Renal cortex interstitium (tissue), 11 donors: Measurements from ENCODE around the gene ABHD4. TPM values are rescaled to one million over a fixed set of nuclear protein-coding genes. Genes with fewer than 3 reads are reported as not detected.
A peak's percentile ranks its signal among the peaks of the same experiment; 100 is the strongest.
"Not testable (repeated sequence)": the region's sequence is repeated elsewhere in the genome, so short reads cannot be mapped to it uniquely, and the experiment has no call there.

Experiments used
- DNase-seq, 11 donors: peaks; one replicate each; pipeline ENCODE4 v3.0.0-alpha.2; 2013; ENCODE audit warnings: low read depth in 9 of 11, low spot score in 4 of 11; ENCODE audit errors: extremely low read depth in 1 of 11
- polyA plus RNA-seq, 3 donors: library from polyadenylated mRNA; unstranded; fragments of 120-200 nt; gene quantifications; one replicate each; pipeline ENCODE4 v1.2.1, GENCODE V29; 2013; ENCODE audit not compliant: insufficient read length in 3 of 3

The ABHD4 gene
- polyA plus RNA-seq, 3 donors: 43.3 to 62.2 (median 50.3) TPM

GRCh38 chr14:22557846-22558220 lies 40.3 kb upstream of the ABHD4 start:
- DNase-seq: no peak

GRCh38 chr14:22558221-22558913 lies 39.7 kb upstream of the ABHD4 start:
- DNase-seq: no peak

- DNase-seq: no peak
Observed at GRCh38 chr14:22559041-22559440, 39.1 kb upstream of the ABHD4 start.

- DNase-seq: no peak
Observed at GRCh38 chr14:22560662-22561365, 37.3 kb upstream of the ABHD4 start.

GRCh38 chr14:22561366-22561660 lies 36.8 kb upstream of the ABHD4 start:
- no peak for DNase-seq

- DNase-seq: no peak
Observed at GRCh38 chr14:22561661-22562579, 36.2 kb upstream of the ABHD4 start.

GRCh38 chr14:22563987-22564386 lies 34.1 kb upstream of the ABHD4 start:
- DNase-seq: no peak

- no peak for DNase-seq
Observed at GRCh38 chr14:22564463-22564862, 33.6 kb upstream of the ABHD4 start.

- DNase-seq: no peak
Observed at GRCh38 chr14:22565391-22565945, 32.6 kb upstream of the ABHD4 start.

- not testable (repeated sequence) for DNase-seq
Observed at GRCh38 chr14:22566266-22566665, 31.8 kb upstream of the ABHD4 start.

GRCh38 chr14:22566845-22567244 lies 31.3 kb upstream of the ABHD4 start:
- no peak for DNase-seq

- no peak for DNase-seq
Observed at GRCh38 chr14:22567437-22567836, 30.7 kb upstream of the ABHD4 start.

GRCh38 chr14:22569106-22569736 lies 28.9 kb upstream of the ABHD4 start:
- no peak for DNase-seq

GRCh38 chr14:22569737-22570131 lies 28.4 kb upstream of the ABHD4 start:
- no peak for DNase-seq

GRCh38 chr14:22570132-22570949 lies 27.8 kb upstream of the ABHD4 start:
- peak; percentile 75 to 94 (median 87) for DNase-seq

GRCh38 chr14:22572562-22573058 lies 25.5 kb upstream of the ABHD4 start:
- no peak for DNase-seq

- no peak for DNase-seq
Observed at GRCh38 chr14:22573804-22574203, 24.3 kb upstream of the ABHD4 start.

GRCh38 chr14:22577334-22577908 lies 20.7 kb upstream of the ABHD4 start:
- DNase-seq: no peak
